Cardiac muscle cell (in vitro differentiated cells and primary cell): ENCODE measurements around the gene ANGPTL5. TPM values are rescaled to one million over a fixed set of nuclear protein-coding genes. Genes with fewer than 3 reads are reported as not detected.

Source experiments
- DNase-seq, 2 donors: peaks; one replicate each; pipeline versions ENCODE4 v3.0.0 to v3.0.0-alpha.2; 2010 to 2017; ENCODE audit warnings: low read depth in 1 of 2, low spot score in 1 of 2
- H3K27ac ChIP-seq: fragments of 200-600 bp; sonication (generic); 2 replicates; pipeline ENCODE4 v1.5.1; 2016
- H3K27me3 ChIP-seq: fragments of 200-600 bp; sonication (generic); 2 replicates; pipeline ENCODE4 v1.6.0; 2016; ENCODE audit warnings: control low read depth
- H3K36me3 ChIP-seq: fragments of 200-600 bp; sonication (generic); 2 replicates; pipeline ENCODE4 v1.5.1; 2016; ENCODE audit warnings: control low read depth
- H3K4me1 ChIP-seq: fragments of 200-600 bp; sonication (generic); 2 replicates; pipeline ENCODE4 v1.8.1; 2017; ENCODE audit warnings: low read depth, mild to moderate bottlenecking, mixed run types
- H3K4me3 ChIP-seq: fragments of 200-600 bp; sonication (generic); 2 replicates; pipeline ENCODE4 v1.5.1; 2016; ENCODE audit warnings: mild to moderate bottlenecking
- H3K9me3 ChIP-seq: fragments of 200-600 bp; sonication (generic); 2 replicates; pipeline ENCODE4 v1.5.1; 2017; ENCODE audit warnings: low read depth, mild to moderate bottlenecking, control low read depth
- polyA plus RNA-seq: library from polyadenylated mRNA; unstranded; fragments of >200 nt; fragmentation: Nextera tagmentation; extraction: Ambion mirVana; gene quantifications from 2 replicates; pipeline ENCODE4 v1.2.1, GENCODE V29; 2016
- total RNA-seq: library from RNA; depleted of rRNA; stranded (reverse); fragments of >200 nt; gene quantifications from 2 replicates; pipeline ENCODE4 v1.2.3, GENCODE V29; 2016
- TF ChIP-seq, protein P1 (sequence below): IDR thresholded peaks from 2 replicates; pipeline ENCODE4 v1.5.1; 2012; ENCODE audit warnings: low read depth, mild to moderate bottlenecking, low read length

Gene ANGPTL5
- total and polyA plus RNA-seq, 2 experiments from 2014 or later, result not detected

DNA sequence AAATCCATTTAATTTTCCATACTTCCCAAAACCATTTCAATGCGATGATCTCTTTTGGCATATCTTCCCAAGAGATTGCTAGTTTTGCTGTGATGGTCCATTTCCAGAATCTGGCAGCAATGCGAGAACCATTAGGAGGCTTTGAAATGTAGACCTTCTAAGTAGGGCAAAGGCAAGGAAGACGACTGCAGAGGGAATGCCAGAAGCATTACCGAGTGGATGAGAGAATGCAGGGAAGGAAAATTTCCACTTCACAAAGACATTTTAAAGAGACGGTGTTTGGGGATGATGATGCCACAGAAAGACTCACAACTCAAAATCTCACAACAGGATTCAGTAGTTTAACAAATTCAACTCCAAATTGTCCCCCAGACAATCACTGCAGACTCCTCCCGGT lies 2.0 kb downstream of the ANGPTL5 start:
- no peak overlapping the region for H3K27ac ChIP-seq
- DNase-seq, result peak; percentile 2 to 64

GRCh38 chr11:101913656-101914055 lies 2.7 kb downstream of the ANGPTL5 start:
- Histone ChIP-seq H3K4me1 (peaks cover 3% of the 10 kb centered on the region), H3K36me3 (no peaks in the 10 kb centered on the region), H3K27me3 (no peaks in the 10 kb centered on the region), H3K4me3 (no peak overlapping the region), H3K9me3 (no peaks in the 10 kb centered on the region), H3K27ac (no peak overlapping the region)
- TF ChIP-seq, protein P1, sequence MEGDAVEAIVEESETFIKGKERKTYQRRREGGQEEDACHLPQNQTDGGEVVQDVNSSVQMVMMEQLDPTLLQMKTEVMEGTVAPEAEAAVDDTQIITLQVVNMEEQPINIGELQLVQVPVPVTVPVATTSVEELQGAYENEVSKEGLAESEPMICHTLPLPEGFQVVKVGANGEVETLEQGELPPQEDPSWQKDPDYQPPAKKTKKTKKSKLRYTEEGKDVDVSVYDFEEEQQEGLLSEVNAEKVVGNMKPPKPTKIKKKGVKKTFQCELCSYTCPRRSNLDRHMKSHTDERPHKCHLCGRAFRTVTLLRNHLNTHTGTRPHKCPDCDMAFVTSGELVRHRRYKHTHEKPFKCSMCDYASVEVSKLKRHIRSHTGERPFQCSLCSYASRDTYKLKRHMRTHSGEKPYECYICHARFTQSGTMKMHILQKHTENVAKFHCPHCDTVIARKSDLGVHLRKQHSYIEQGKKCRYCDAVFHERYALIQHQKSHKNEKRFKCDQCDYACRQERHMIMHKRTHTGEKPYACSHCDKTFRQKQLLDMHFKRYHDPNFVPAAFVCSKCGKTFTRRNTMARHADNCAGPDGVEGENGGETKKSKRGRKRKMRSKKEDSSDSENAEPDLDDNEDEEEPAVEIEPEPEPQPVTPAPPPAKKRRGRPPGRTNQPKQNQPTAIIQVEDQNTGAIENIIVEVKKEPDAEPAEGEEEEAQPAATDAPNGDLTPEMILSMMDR, result no peak
- no peak for DNase-seq

More for the DNA sequence above, 2.0 kb downstream of the ANGPTL5 start:
- peaks cover 3% of the 10 kb centered on the region for H3K4me1 ChIP-seq
- H3K36me3 ChIP-seq, result no peaks in the 10 kb centered on the region
- peak overlapping the region; percentile 54 for H3K4me3 ChIP-seq
- no peaks in the 10 kb centered on the region for H3K27me3 ChIP-seq
- TF ChIP-seq, protein P1, result no peak
- no peaks in the 10 kb centered on the region for H3K9me3 ChIP-seq

GRCh38 chr11:101912823-101913284 lies 3.5 kb downstream of the ANGPTL5 start:
- Histone ChIP-seq H3K36me3 (no peaks in the 10 kb centered on the region), H3K9me3 (no peaks in the 10 kb centered on the region), H3K4me3 (no peak overlapping the region), H3K27ac (no peak overlapping the region), H3K4me1 (peaks cover 3% of the 10 kb centered on the region), H3K27me3 (no peaks in the 10 kb centered on the region)
- TF ChIP-seq, protein P1, result no peak
- peak in 1 of 2 donors; percentile 53 for DNase-seq

- Histone ChIP-seq H3K4me1 (no peaks in the 10 kb centered on the region), H3K9me3 (no peaks in the 10 kb centered on the region), H3K27me3 (no peaks in the 10 kb centered on the region), H3K36me3 (no peaks in the 10 kb centered on the region), H3K27ac (no peak overlapping the region), H3K4me3 (no peak overlapping the region)
- DNase-seq, result peak in 1 of 2 donors; percentile 7
- TF ChIP-seq, protein P1, result no peak
These were observed 7.2 kb downstream of the ANGPTL5 start for GRCh38 chr11:101909087-101909486.

- DNase-seq, result no peak
- H3K9me3 ChIP-seq, result no peaks in the 10 kb centered on the region
- no peaks in the 10 kb centered on the region for H3K36me3 ChIP-seq
- H3K4me3 ChIP-seq, result no peak overlapping the region
- TF ChIP-seq, protein P1, result no peak
- H3K4me1 ChIP-seq, result no peaks in the 10 kb centered on the region
- H3K27ac ChIP-seq, result no peak overlapping the region
- H3K27me3 ChIP-seq, result no peaks in the 10 kb centered on the region
These were observed 8.5 kb downstream of the ANGPTL5 start for GRCh38 chr11:101907815-101908214.
